Endodermal cell (in vitro differentiated cells): ENCODE data around the gene NEK9. TPM values are rescaled to one million over a fixed set of nuclear protein-coding genes. Genes with fewer than 3 reads are reported as not detected.

Experiments used
- DNase-seq: peaks from one replicate; pipeline ENCODE4 v3.0.0-alpha.2; 2017
- H3K27ac ChIP-seq: 2 replicates; pipeline ENCODE4 v1.5.1; 2013; ENCODE audit warnings: mild to moderate bottlenecking, low read depth, low read length, moderate library complexity
- H3K27me3 ChIP-seq: 2 replicates; pipeline ENCODE4 v1.6.1; 2013; ENCODE audit warnings: mild to moderate bottlenecking, low read length, moderate library complexity; ENCODE audit not compliant: insufficient read depth, control insufficient read depth, poor library complexity, severe bottlenecking
- H3K36me3 ChIP-seq: 2 replicates; pipeline ENCODE4 v1.7.0; 2013; ENCODE audit warnings: mild to moderate bottlenecking, low read length, moderate library complexity; ENCODE audit not compliant: control insufficient read depth, insufficient read depth
- H3K4me1 ChIP-seq: one replicate; pipeline ENCODE4 v1.7.0; 2013; ENCODE audit warnings: low read length; ENCODE audit not compliant: control insufficient read depth, insufficient read depth
- H3K4me3 ChIP-seq: 2 replicates; pipeline ENCODE4 v1.5.1; 2013; ENCODE audit warnings: mild to moderate bottlenecking, low read length, moderate library complexity
- H3K9ac ChIP-seq: 2 replicates; pipeline ENCODE4 v1.6.1; 2013; ENCODE audit warnings: mild to moderate bottlenecking, low read length, moderate library complexity; ENCODE audit not compliant: poor library complexity, severe bottlenecking; ENCODE audit errors: extremely low read depth
- H3K9me3 ChIP-seq: 2 replicates; pipeline ENCODE4 v1.6.1; 2013; ENCODE audit warnings: mild to moderate bottlenecking, low read length, moderate library complexity; ENCODE audit not compliant: control insufficient read depth
- H3K27ac Mint-ChIP-seq: 2 replicates; pipeline ENCODE4 v1.8.0; 2020; ENCODE audit warnings: mixed read lengths
- H3K27me3 Mint-ChIP-seq: 2 replicates; pipeline ENCODE4 v1.8.0; 2021; ENCODE audit warnings: mild to moderate bottlenecking, mixed read lengths; ENCODE audit not compliant: insufficient read depth
- H3K36me3 Mint-ChIP-seq: 2 replicates; pipeline ENCODE4 v1.8.0; 2020; ENCODE audit warnings: low read depth, mixed read lengths
- H3K4me1 Mint-ChIP-seq: 2 replicates; pipeline ENCODE4 v1.8.0; 2020; ENCODE audit warnings: mixed read lengths
- H3K4me3 Mint-ChIP-seq: 2 replicates; pipeline ENCODE4 v1.8.0; 2020; ENCODE audit warnings: mild to moderate bottlenecking, moderate library complexity, mixed read lengths
- H3K9me3 Mint-ChIP-seq: 2 replicates; pipeline ENCODE4 v1.8.0; 2020; ENCODE audit warnings: mild to moderate bottlenecking, mixed read lengths
- WGBS, 2 experiments: methylation state at CpG; one replicate each; pipeline versions ENCODE4 v1.1.5 to v1.1.7; 2013; ENCODE audit warnings: missing lambda C conversion rate in 2 of 2, mixed read lengths in 1 of 2; ENCODE audit not compliant: insufficient coverage in 1 of 2, insufficient read length in 1 of 2; 5-methylcytosine and 5-hydroxymethylcytosine counted together
- total RNA-seq, 2 donors: library from RNA; stranded (reverse); fragmentation: NEBNext Ultra II Directional in 1 of 2; extraction: Animal tissue kit (Norgen Biotek cat#: 25700) in 1 of 2; gene quantifications; 2 replicates in 1 of 2; 3 replicates in 1 of 2; pipeline ENCODE4 v1.2.1, GENCODE V29; 2021
- TF ChIP-seq, protein P1 (sequence below): fragments of 200-600 bp; sonication (generic); conservative IDR thresholded peaks from 2 replicates; pipeline ENCODE4 v1.5.0; 2021; ENCODE audit warnings: antibody characterized with exemption, mild to moderate bottlenecking

NEK9 gene
- total RNA-seq, 2 donors from 2014 or later = 74.1 to 97.5 TPM

DNA sequence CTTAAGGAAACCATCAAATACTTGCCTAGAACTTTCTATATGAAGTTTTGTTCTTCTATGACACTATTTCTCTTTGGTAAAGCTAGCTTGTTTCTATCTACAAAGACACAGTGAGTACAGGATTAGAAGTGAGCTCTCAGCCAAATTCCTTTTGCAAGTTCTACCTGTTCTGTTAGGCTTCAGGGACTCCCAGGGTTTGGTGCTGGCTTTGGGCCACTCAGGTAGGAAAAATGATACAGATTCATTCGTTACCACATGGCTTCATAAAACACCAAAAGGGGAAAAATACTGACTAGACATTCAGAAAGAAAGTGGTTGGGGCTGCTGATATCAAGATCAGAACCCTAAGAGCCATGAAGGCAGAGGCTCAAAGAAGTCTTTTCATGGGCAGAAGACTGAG lies 43.6 kb downstream of the NEK9 start:
- no peaks in the 10 kb centered on the region for H3K27me3 ChIP-seq
- no peaks in the 10 kb centered on the region for H3K27me3 Mint-ChIP-seq
- DNase-seq = no peak
- no peak overlapping the region for H3K9ac ChIP-seq
- no peak overlapping the region for H3K4me3 Mint-ChIP-seq
- TF ChIP-seq, protein P1, sequence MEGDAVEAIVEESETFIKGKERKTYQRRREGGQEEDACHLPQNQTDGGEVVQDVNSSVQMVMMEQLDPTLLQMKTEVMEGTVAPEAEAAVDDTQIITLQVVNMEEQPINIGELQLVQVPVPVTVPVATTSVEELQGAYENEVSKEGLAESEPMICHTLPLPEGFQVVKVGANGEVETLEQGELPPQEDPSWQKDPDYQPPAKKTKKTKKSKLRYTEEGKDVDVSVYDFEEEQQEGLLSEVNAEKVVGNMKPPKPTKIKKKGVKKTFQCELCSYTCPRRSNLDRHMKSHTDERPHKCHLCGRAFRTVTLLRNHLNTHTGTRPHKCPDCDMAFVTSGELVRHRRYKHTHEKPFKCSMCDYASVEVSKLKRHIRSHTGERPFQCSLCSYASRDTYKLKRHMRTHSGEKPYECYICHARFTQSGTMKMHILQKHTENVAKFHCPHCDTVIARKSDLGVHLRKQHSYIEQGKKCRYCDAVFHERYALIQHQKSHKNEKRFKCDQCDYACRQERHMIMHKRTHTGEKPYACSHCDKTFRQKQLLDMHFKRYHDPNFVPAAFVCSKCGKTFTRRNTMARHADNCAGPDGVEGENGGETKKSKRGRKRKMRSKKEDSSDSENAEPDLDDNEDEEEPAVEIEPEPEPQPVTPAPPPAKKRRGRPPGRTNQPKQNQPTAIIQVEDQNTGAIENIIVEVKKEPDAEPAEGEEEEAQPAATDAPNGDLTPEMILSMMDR = no peak
- peaks cover 48% of the 10 kb centered on the region for H3K36me3 Mint-ChIP-seq
- H3K4me1 Mint-ChIP-seq = no peaks in the 10 kb centered on the region
- no peaks in the 10 kb centered on the region for H3K9me3 ChIP-seq
- no peak overlapping the region for H3K27ac ChIP-seq
- peaks cover 48% of the 10 kb centered on the region for H3K36me3 ChIP-seq
- no peak overlapping the region for H3K4me3 ChIP-seq
- no peaks in the 10 kb centered on the region for H3K9me3 Mint-ChIP-seq
- H3K4me1 ChIP-seq = peaks cover 2% of the 10 kb centered on the region
- 100% methylated on average over 1 of the region's 1 CpG for WGBS, 2 experiments
- no peak overlapping the region for H3K27ac Mint-ChIP-seq

GRCh38 chr14:75081660-75082229 lies 45.1 kb downstream of the NEK9 start:
- no peaks in the 10 kb centered on the region for H3K9me3 ChIP-seq
- H3K9me3 Mint-ChIP-seq = no peaks in the 10 kb centered on the region
- no peak overlapping the region for H3K4me3 ChIP-seq
- no peaks in the 10 kb centered on the region for H3K27me3 Mint-ChIP-seq
- no peak for DNase-seq
- no peak overlapping the region for H3K9ac ChIP-seq
- peaks cover 33% of the 10 kb centered on the region for H3K36me3 ChIP-seq
- H3K36me3 Mint-ChIP-seq = peaks cover 33% of the 10 kb centered on the region
- H3K4me1 ChIP-seq = peaks cover 2% of the 10 kb centered on the region
- no peak overlapping the region for H3K4me3 Mint-ChIP-seq
- WGBS, 2 experiments = 85% methylated on average over 2 of the region's 2 CpGs; no CpG with 5 or more reads in 1 of the 2 experiments
- no peaks in the 10 kb centered on the region for H3K4me1 Mint-ChIP-seq
- TF ChIP-seq, protein P1 = no peak
- H3K27me3 ChIP-seq = no peaks in the 10 kb centered on the region
- no peak overlapping the region for H3K27ac ChIP-seq
- no peak overlapping the region for H3K27ac Mint-ChIP-seq

DNA sequence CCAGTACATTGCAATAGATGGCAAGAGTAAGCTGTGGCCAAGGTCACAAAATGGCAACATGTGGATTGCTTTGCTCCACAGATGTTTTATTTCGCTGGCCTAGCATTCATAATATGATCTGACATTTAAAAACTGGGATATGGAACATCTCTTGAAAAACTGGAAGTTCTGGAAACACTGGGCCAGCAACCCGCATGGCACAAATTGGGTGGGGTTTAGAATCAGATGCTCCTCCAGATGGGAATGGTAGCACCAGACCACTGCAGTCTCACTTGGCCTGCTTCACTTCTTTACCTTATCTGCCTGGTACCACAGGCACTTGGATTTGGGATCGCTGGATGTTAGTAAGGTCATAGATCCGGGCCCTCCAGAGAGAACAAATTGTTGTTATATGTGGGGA lies 47.3 kb downstream of the NEK9 start:
- H3K27ac ChIP-seq = no peak overlapping the region
- no peaks in the 10 kb centered on the region for H3K9me3 Mint-ChIP-seq
- H3K9ac ChIP-seq = no peak overlapping the region
- DNase-seq = no peak
- H3K27ac Mint-ChIP-seq = no peak overlapping the region
- H3K27me3 ChIP-seq = no peaks in the 10 kb centered on the region
- no peak overlapping the region for H3K4me3 ChIP-seq
- no peak overlapping the region for H3K4me3 Mint-ChIP-seq
- peaks cover 13% of the 10 kb centered on the region for H3K36me3 ChIP-seq
- H3K9me3 ChIP-seq = no peaks in the 10 kb centered on the region
- TF ChIP-seq, protein P1 = no peak
- no peaks in the 10 kb centered on the region for H3K4me1 Mint-ChIP-seq
- WGBS, 2 experiments = 93 to 100% methylated on average over 3 to 4 of the region's 4 CpGs
- H3K4me1 ChIP-seq = peaks cover 2% of the 10 kb centered on the region
- no peaks in the 10 kb centered on the region for H3K27me3 Mint-ChIP-seq
- H3K36me3 Mint-ChIP-seq = peaks cover 15% of the 10 kb centered on the region
